ENCODE data around the gene CHMP4B.

- TF ChIP-seq EZH2 (IDR thresholded peaks at IDR 0.05; ENCODE audit: insufficient read depth, poor library complexity, severe bottlenecking), result no peak
- no peak for TF ChIP-seq EZH2phosphoT487 (IDR thresholded peaks at IDR 0.05; ENCODE audit: insufficient read depth, low read depth)
These were observed 41.7 kb downstream of the CHMP4B start for GRCh38 chr20:33852626-33853506.
